ENCODE results near the gene RENBP. TPM values are rescaled to one million over a fixed set of nuclear protein-coding genes. Genes with fewer than 3 reads are reported as not detected.

RENBP gene
- polyA plus RNA-seq, 3 donors = 2.7 to 125 (median 3.8) TPM

DNA sequence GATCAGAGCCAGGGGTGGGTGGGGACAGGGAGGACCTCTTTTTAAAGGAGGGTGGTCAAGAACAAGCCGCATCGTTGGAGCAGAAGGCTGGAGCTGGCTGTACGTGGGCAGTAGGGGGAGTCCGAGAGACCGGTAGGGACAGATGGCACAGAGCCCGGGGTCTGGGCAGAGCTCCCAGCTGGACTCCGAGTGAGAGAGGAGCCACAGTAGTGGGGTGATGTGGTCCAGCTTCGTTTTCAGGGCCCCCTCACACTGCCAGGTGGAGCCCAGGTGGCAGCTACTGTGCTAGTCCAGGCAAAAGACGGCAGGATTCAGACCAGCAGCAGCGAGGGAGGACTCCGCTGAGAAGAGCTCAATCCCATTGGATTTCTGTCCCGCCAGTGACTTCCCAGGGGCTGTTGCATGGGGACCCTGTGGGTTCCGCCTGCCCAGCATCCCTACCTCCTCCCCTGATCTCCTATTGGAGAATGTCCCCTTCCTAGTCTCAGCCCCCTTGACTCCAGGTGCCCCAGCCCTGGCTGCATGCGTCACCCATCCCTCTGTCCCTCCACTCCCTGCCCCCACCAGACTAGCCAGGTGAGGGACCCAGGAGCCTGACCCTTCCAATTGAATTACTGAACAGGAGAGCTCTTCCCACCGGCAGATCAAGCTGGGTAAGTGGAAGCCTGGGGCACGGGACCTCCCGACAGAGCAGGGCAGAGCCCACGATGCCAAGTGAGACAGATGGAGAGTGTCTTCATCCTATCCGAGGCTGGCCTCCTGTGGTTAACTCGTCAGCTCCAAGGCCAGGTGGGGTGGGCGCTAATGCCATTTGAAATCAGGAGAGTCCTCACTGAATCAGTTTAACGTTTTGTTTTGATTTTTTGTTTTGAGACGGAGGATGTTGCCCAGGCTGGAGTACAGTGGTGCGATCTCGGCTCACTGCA is 21.2 kb downstream of the RENBP start:
- Mint-ChIP-seq H3K4me3 (peak overlapping the region; percentile 86 to 95), H3K36me3 (peaks cover 19 to 35% of the 10 kb centered on the region in 2 donors), H3K9me3 (peaks cover 0 to 14% (median 6%) of the 10 kb centered on the region in 7 donors), H3K27me3 (ENCODE audit: low read depth in 3 of 3) (peaks cover 0 to 43% (median 0%) of the 10 kb centered on the region in 3 donors), H3K27ac (peak overlapping the region in 5 of 7 donors; percentile 34 to 72 (median 45)), H3K4me1 (peaks cover 27% of the 10 kb centered on the region)
- DNase-seq = peak in 1 of 3 donors; percentile 11
- H4K20me1 ChIP-seq (ENCODE audit: insufficient read depth, low read length) = peaks cover 96% of the 10 kb centered on the region
- no peaks in the 10 kb centered on the region for H3K27me3 ChIP-seq (ENCODE audit: control insufficient read depth in 2 of 2, insufficient read depth in 2 of 2, low read length in 2 of 2)
- H3K4me2 ChIP-seq (replicated peaks; ENCODE audit: extremely low read depth, low read length, poor library complexity, severe bottlenecking) = peak overlapping the region; percentile 97
- no peak overlapping the region for H3K9ac ChIP-seq (ENCODE audit: insufficient read depth, low read length, poor library complexity, severe bottlenecking)
- intact Hi-C loops (cut with micrococcal nuclease) = loop anchor here (10.0 kb wide), 2 partner anchors 128 to 158 kb away; partner anchors contain the start of genes IDH3G (in 1 of the 2), PLXNB3 (in 1 of the 2) and SSR4 (in 1 of the 2)
- H3K27ac ChIP-seq (ENCODE audit: low read depth in 1 of 2, low read length in 2 of 2) = peak overlapping the region in 1 of 2 donors; percentile 41
- peaks cover 40 to 67% of the 10 kb centered on the region in 2 donors for H3K4me1 ChIP-seq (ENCODE audit: control insufficient read depth in 1 of 2, insufficient read depth in 2 of 2, low read length in 2 of 2)
- H3K36me3 ChIP-seq (replicated peaks in 1 of 2; ENCODE audit: control insufficient read depth in 1 of 2, insufficient read depth in 2 of 2, low read length in 2 of 2) = peaks cover 30 to 32% of the 10 kb centered on the region in 2 donors
- peak overlapping the region in 2 of 3 experiments; percentile 3 to 89 for H3K4me3 ChIP-seq (replicated peaks in 1 of 3; ENCODE audit: low read depth in 2 of 3, low read length in 3 of 3)
- H2AFZ ChIP-seq (ENCODE audit: insufficient read depth, low read depth, low read length, poor library complexity, severe bottlenecking) = no peak overlapping the region
- 44% methylated on average over 12 of the region's 25 CpGs for WGBS (ENCODE audit: insufficient coverage)
- peaks cover 70% of the 10 kb centered on the region for H3K79me2 ChIP-seq (ENCODE audit: insufficient read depth, low read length)
- no peaks in the 10 kb centered on the region for H3K9me3 ChIP-seq (replicated peaks in 1 of 2; ENCODE audit: control insufficient read depth in 1 of 2, insufficient read depth in 1 of 2, low read length in 2 of 2)
- TF ChIP-seq, protein P1, sequence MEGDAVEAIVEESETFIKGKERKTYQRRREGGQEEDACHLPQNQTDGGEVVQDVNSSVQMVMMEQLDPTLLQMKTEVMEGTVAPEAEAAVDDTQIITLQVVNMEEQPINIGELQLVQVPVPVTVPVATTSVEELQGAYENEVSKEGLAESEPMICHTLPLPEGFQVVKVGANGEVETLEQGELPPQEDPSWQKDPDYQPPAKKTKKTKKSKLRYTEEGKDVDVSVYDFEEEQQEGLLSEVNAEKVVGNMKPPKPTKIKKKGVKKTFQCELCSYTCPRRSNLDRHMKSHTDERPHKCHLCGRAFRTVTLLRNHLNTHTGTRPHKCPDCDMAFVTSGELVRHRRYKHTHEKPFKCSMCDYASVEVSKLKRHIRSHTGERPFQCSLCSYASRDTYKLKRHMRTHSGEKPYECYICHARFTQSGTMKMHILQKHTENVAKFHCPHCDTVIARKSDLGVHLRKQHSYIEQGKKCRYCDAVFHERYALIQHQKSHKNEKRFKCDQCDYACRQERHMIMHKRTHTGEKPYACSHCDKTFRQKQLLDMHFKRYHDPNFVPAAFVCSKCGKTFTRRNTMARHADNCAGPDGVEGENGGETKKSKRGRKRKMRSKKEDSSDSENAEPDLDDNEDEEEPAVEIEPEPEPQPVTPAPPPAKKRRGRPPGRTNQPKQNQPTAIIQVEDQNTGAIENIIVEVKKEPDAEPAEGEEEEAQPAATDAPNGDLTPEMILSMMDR (IDR thresholded peaks at IDR 0.05) = peak; percentile 46

Measured in CD14-positive monocyte (primary cell).